ENCODE results near the gene AUTS2. TPM values are rescaled to one million over a fixed set of nuclear protein-coding genes. Genes with fewer than 3 reads are reported as not detected.

AUTS2 gene
- total RNA-seq, 5 donors from 2014 or later (not counting 1 experiment from before 2014, with no cell fraction given): 10.6 to 66.2 (median 37.6) TPM

- Mint-ChIP-seq H3K9me3 (peaks cover 0 to 3% (median 3%) of the 10 kb centered on the region in 3 donors), H3K27ac (no peak overlapping the region), H3K4me3 (no peak overlapping the region), H3K4me1 (no peaks in the 10 kb centered on the region), H3K36me3 (no peaks in the 10 kb centered on the region), H3K27me3 (peaks cover 2 to 15% of the 10 kb centered on the region in 2 donors)
- no CpG with 5 or more reads among the region's 4 CpGs for WGBS (ENCODE audit: insufficient coverage)
- ChIA-PET POLR2A (no interaction called here), CTCF (no interaction called here)
- no peak overlapping the region for H3K4me3 ChIP-seq (ENCODE audit: control insufficient read depth in 1 of 2, extremely low read depth in 1 of 2, low read length in 1 of 2)
- no peak for ATAC-seq (replicated peaks in 1 of 4)
- H3K9me3 ChIP-seq: no peaks in the 10 kb centered on the region
- H3K36me3 ChIP-seq (ENCODE audit: control insufficient read depth in 2 of 2, extremely low read depth in 1 of 2, insufficient read depth in 1 of 2, low read length in 1 of 2): no peaks in the 10 kb centered on the region
- H3K27me3 ChIP-seq (replicated peaks in 1 of 2; ENCODE audit: control insufficient read depth in 2 of 2, extremely low read depth in 1 of 2, insufficient read depth in 2 of 2, low read length in 1 of 2): no peaks in the 10 kb centered on the region
- H3K4me1 ChIP-seq (ENCODE audit: control insufficient read depth in 1 of 2, extremely low read depth in 1 of 2, insufficient read depth in 2 of 2, low read length in 2 of 2): no peaks in the 10 kb centered on the region
- no peak for DNase-seq
- no peak overlapping the region for H3K27ac ChIP-seq (ENCODE audit: low read length)
Measured at GRCh38 chr7:69981646-69982045, 383.4 kb downstream of the AUTS2 start.

GRCh38 chr7:69982197-69982596 lies 383.9 kb downstream of the AUTS2 start:
- no peak overlapping the region for H3K4me3 Mint-ChIP-seq
- POLR2A ChIA-PET: no interaction called here
- CTCF ChIA-PET: no interaction called here
- no peak for ATAC-seq (replicated peaks in 1 of 4)
- DNase-seq: no peak
- H3K4me1 Mint-ChIP-seq: no peaks in the 10 kb centered on the region
- Histone ChIP-seq H3K4me3 (ENCODE audit: control insufficient read depth in 1 of 2, extremely low read depth in 1 of 2, low read length in 1 of 2) (no peak overlapping the region), H3K27ac (ENCODE audit: low read length) (no peak overlapping the region), H3K4me1 (ENCODE audit: control insufficient read depth in 1 of 2, extremely low read depth in 1 of 2, insufficient read depth in 2 of 2, low read length in 2 of 2) (no peaks in the 10 kb centered on the region), H3K36me3 (ENCODE audit: control insufficient read depth in 2 of 2, extremely low read depth in 1 of 2, insufficient read depth in 1 of 2, low read length in 1 of 2) (no peaks in the 10 kb centered on the region), H3K9me3 (no peaks in the 10 kb centered on the region), H3K27me3 (replicated peaks in 1 of 2; ENCODE audit: control insufficient read depth in 2 of 2, extremely low read depth in 1 of 2, insufficient read depth in 2 of 2, low read length in 1 of 2) (no peaks in the 10 kb centered on the region)
- 0% methylated on average over 1 of the region's 1 CpG for WGBS (ENCODE audit: insufficient coverage)
- H3K36me3 Mint-ChIP-seq: no peaks in the 10 kb centered on the region
- peaks cover 2 to 15% of the 10 kb centered on the region in 2 donors for H3K27me3 Mint-ChIP-seq
- H3K27ac Mint-ChIP-seq: no peak overlapping the region
- peaks cover 0 to 3% (median 0%) of the 10 kb centered on the region in 3 donors for H3K9me3 Mint-ChIP-seq

DNA sequence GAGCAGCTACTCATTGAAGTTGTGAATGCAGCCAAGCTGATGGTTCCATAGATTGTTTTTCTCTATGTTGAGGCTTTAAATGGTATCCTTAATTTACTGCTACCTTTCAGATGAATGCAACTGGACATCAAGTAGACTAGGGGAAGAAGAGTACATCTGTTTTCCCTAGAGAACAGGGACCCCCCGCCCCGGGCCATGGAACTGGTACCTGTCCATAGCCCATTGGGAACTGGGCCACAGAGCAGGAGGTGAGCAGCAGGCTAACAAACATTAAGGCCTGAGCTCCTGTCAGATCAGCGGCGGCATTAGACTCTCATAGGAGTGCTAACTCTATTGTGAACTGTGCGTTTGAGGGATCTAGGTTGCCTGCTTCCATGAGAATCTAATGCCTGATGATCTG lies 391.3 kb downstream of the AUTS2 start:
- DNase-seq: no peak
- Mint-ChIP-seq H3K36me3 (no peaks in the 10 kb centered on the region), H3K27me3 (peaks cover 0 to 5% of the 10 kb centered on the region in 2 donors), H3K9me3 (no peaks in the 10 kb centered on the region), H3K4me3 (no peak overlapping the region), H3K4me1 (no peaks in the 10 kb centered on the region), H3K27ac (no peak overlapping the region)
- Histone ChIP-seq H3K27me3 (replicated peaks in 1 of 2; ENCODE audit: control insufficient read depth in 2 of 2, extremely low read depth in 1 of 2, insufficient read depth in 2 of 2, low read length in 1 of 2) (no peaks in the 10 kb centered on the region), H3K4me3 (ENCODE audit: control insufficient read depth in 1 of 2, extremely low read depth in 1 of 2, low read length in 1 of 2) (no peak overlapping the region), H3K36me3 (ENCODE audit: control insufficient read depth in 2 of 2, extremely low read depth in 1 of 2, insufficient read depth in 1 of 2, low read length in 1 of 2) (no peaks in the 10 kb centered on the region), H3K4me1 (ENCODE audit: control insufficient read depth in 1 of 2, extremely low read depth in 1 of 2, insufficient read depth in 2 of 2, low read length in 2 of 2) (peaks cover 0 to 3% of the 10 kb centered on the region in 2 experiments), H3K27ac (ENCODE audit: low read length) (no peak overlapping the region), H3K9me3 (no peaks in the 10 kb centered on the region)
- ChIA-PET CTCF (no interaction called here), POLR2A (no interaction called here)
- WGBS (ENCODE audit: insufficient coverage): 95% methylated on average over 5 of the region's 5 CpGs
- ATAC-seq (replicated peaks in 1 of 4): no peak

DNA sequence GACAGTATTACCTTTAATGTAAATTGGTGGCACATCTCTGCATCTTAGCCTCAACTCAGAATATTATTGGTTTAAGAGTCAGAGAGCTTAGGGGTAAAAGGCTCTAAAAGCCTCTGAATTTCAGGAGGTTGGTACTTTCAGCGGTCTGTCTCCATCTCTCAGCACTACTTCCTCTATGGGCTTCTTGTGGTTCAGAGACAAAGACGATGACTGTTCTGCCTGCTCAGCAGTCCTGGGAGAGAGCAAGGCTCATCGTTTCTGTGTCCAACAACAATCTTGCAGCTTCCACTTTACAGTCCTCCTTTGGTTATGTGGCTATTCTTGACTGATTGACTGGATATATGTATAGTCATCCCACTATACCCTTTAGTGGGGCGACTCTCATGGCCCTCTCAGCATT lies 394.7 kb downstream of the AUTS2 start:
- H3K4me3 ChIP-seq (ENCODE audit: control insufficient read depth in 1 of 2, extremely low read depth in 1 of 2, low read length in 1 of 2): no peak overlapping the region
- Mint-ChIP-seq H3K4me1 (no peaks in the 10 kb centered on the region), H3K27me3 (peaks cover 0 to 5% of the 10 kb centered on the region in 2 donors), H3K4me3 (no peak overlapping the region), H3K36me3 (no peaks in the 10 kb centered on the region), H3K9me3 (no peaks in the 10 kb centered on the region), H3K27ac (no peak overlapping the region)
- POLR2A ChIA-PET: no interaction called here
- H3K27ac ChIP-seq (ENCODE audit: low read length): no peak overlapping the region
- no peaks in the 10 kb centered on the region for H3K9me3 ChIP-seq
- H3K27me3 ChIP-seq (replicated peaks in 1 of 2; ENCODE audit: control insufficient read depth in 2 of 2, extremely low read depth in 1 of 2, insufficient read depth in 2 of 2, low read length in 1 of 2): no peaks in the 10 kb centered on the region
- WGBS (ENCODE audit: insufficient coverage): no CpG with 5 or more reads among the region's 4 CpGs
- DNase-seq (peak in 1 of 35 experiments; percentile 3), ATAC-seq (replicated peaks in 1 of 4) (peak in 1 of 4 experiments; percentile 40)
- CTCF ChIA-PET: no interaction called here
- no peaks in the 10 kb centered on the region for H3K36me3 ChIP-seq (ENCODE audit: control insufficient read depth in 2 of 2, extremely low read depth in 1 of 2, insufficient read depth in 1 of 2, low read length in 1 of 2)
- H3K4me1 ChIP-seq (ENCODE audit: control insufficient read depth in 1 of 2, extremely low read depth in 1 of 2, insufficient read depth in 2 of 2, low read length in 2 of 2): peaks cover 0 to 3% of the 10 kb centered on the region in 2 experiments

DNA sequence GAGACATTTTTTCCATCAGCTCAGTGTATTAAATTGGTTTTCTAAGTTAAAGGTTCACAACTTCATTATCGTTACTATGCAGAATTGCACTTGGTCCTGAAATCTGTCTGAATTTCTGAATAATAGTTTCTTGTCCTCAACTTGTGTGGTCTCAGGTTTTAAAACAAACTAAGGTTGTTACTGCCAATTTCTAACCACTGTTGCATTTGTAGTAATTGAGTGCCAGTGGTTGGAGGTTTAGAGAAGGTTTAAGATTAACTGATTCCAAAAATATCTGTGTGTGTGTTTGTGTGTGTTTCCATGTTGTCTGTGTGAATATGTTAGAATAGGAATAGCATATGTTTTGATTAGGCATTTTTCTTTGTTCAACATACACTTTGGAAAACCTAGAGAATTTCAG lies 395.9 kb downstream of the AUTS2 start:
- WGBS (ENCODE audit: insufficient coverage): no CpG with 5 or more reads among the region's 1 CpG
- DNase-seq: no peak

GRCh38 chr7:69994886-69995542 lies 396.7 kb downstream of the AUTS2 start:
- no peak overlapping the region for H3K4me3 Mint-ChIP-seq
- ChIA-PET CTCF (no interaction called here), POLR2A (no interaction called here)

More for the DNA sequence above, 395.9 kb downstream of the AUTS2 start:
- Histone ChIP-seq H3K4me3 (ENCODE audit: control insufficient read depth in 1 of 2, extremely low read depth in 1 of 2, low read length in 1 of 2) (no peak overlapping the region), H3K27me3 (replicated peaks in 1 of 2; ENCODE audit: control insufficient read depth in 2 of 2, extremely low read depth in 1 of 2, insufficient read depth in 2 of 2, low read length in 1 of 2) (no peaks in the 10 kb centered on the region), H3K36me3 (ENCODE audit: control insufficient read depth in 2 of 2, extremely low read depth in 1 of 2, insufficient read depth in 1 of 2, low read length in 1 of 2) (no peaks in the 10 kb centered on the region), H3K9me3 (no peaks in the 10 kb centered on the region), H3K4me1 (ENCODE audit: control insufficient read depth in 1 of 2, extremely low read depth in 1 of 2, insufficient read depth in 2 of 2, low read length in 2 of 2) (peaks cover 0 to 3% of the 10 kb centered on the region in 2 experiments), H3K27ac (ENCODE audit: low read length) (no peak overlapping the region)
- Mint-ChIP-seq H3K9me3 (no peaks in the 10 kb centered on the region), H3K36me3 (no peaks in the 10 kb centered on the region), H3K4me1 (no peaks in the 10 kb centered on the region), H3K27me3 (peaks cover 0 to 5% of the 10 kb centered on the region in 2 donors), H3K27ac (no peak overlapping the region), H3K4me3 (no peak overlapping the region)
- no peak for ATAC-seq (replicated peaks in 1 of 4)
- POLR2A ChIA-PET: no interaction called here
- CTCF ChIA-PET: interaction anchor here in 1 of 2 donors (0.6 kb wide), 1 partner anchor 770 kb away, joined by 3 read pairs; no protein-coding TSS in a partner anchor

More at GRCh38 chr7:69994886-69995542, 396.7 kb downstream of the AUTS2 start:
- no peaks in the 10 kb centered on the region for H3K27me3 ChIP-seq (replicated peaks in 1 of 2; ENCODE audit: control insufficient read depth in 2 of 2, extremely low read depth in 1 of 2, insufficient read depth in 2 of 2, low read length in 1 of 2)
- no peak overlapping the region for H3K27ac Mint-ChIP-seq
- WGBS (ENCODE audit: insufficient coverage): 82% methylated on average over 3 of the region's 7 CpGs
- no peaks in the 10 kb centered on the region for H3K36me3 ChIP-seq (ENCODE audit: control insufficient read depth in 2 of 2, extremely low read depth in 1 of 2, insufficient read depth in 1 of 2, low read length in 1 of 2)
- no peaks in the 10 kb centered on the region for H3K4me1 Mint-ChIP-seq
- no peak for ATAC-seq (replicated peaks in 1 of 4)
- no peaks in the 10 kb centered on the region for H3K9me3 ChIP-seq
- DNase-seq: no peak
- H3K4me3 ChIP-seq (ENCODE audit: control insufficient read depth in 1 of 2, extremely low read depth in 1 of 2, low read length in 1 of 2): no peak overlapping the region
- H3K4me1 ChIP-seq (ENCODE audit: control insufficient read depth in 1 of 2, extremely low read depth in 1 of 2, insufficient read depth in 2 of 2, low read length in 2 of 2): peaks cover 0 to 3% of the 10 kb centered on the region in 2 experiments
- no peak overlapping the region for H3K27ac ChIP-seq (ENCODE audit: low read length)
- no peaks in the 10 kb centered on the region for H3K36me3 Mint-ChIP-seq
- peaks cover 0 to 5% of the 10 kb centered on the region in 2 donors for H3K27me3 Mint-ChIP-seq
- H3K9me3 Mint-ChIP-seq: no peaks in the 10 kb centered on the region

All from T-cell (primary cell).